GM21529 (cell line): Measurements from ENCODE around the gene TNIK.
"Not testable (repeated sequence)": the region's sequence is repeated elsewhere in the genome, so short reads cannot be mapped to it uniquely, and the experiment has no call there.

Source experiments
- ATAC-seq: cut with Tn5 transposase; IDR thresholded peaks from one replicate; pipeline ENCODE4 v1.9.1; 2021; ENCODE audit not compliant: unreplicated experiment

Gene TNIK

GRCh38 chr3:171149526-171150116 lies 310.6 kb downstream of the TNIK start:
- ATAC-seq, result no peak

GRCh38 chr3:171145798-171146197 lies 314.4 kb downstream of the TNIK start:
- ATAC-seq, result no peak

- ATAC-seq, result no peak
These were observed 317.2 kb downstream of the TNIK start for GRCh38 chr3:171142985-171143384.

- ATAC-seq, result no peak
These were observed 320.0 kb downstream of the TNIK start for GRCh38 chr3:171140246-171140645.

- no peak for ATAC-seq
These were observed 322.2 kb downstream of the TNIK start for GRCh38 chr3:171138027-171138426.

GRCh38 chr3:171135549-171135948 lies 324.7 kb downstream of the TNIK start:
- no peak for ATAC-seq

- no peak for ATAC-seq
These were observed 326.2 kb downstream of the TNIK start for GRCh38 chr3:171133796-171134569.

- ATAC-seq, result no peak
These were observed 326.9 kb downstream of the TNIK start for GRCh38 chr3:171133337-171133736.

- ATAC-seq, result no peak
These were observed 327.3 kb downstream of the TNIK start for GRCh38 chr3:171132873-171133272.

GRCh38 chr3:171129827-171130226 lies 330.4 kb downstream of the TNIK start:
- ATAC-seq, result no peak

GRCh38 chr3:171127611-171128010 lies 332.6 kb downstream of the TNIK start:
- ATAC-seq, result no peak

GRCh38 chr3:171126478-171127209 lies 333.6 kb downstream of the TNIK start:
- ATAC-seq, result no peak

- ATAC-seq, result no peak
These were observed 335.2 kb downstream of the TNIK start for GRCh38 chr3:171125010-171125409.

- no peak for ATAC-seq
These were observed 336.3 kb downstream of the TNIK start for GRCh38 chr3:171123915-171124314.

GRCh38 chr3:171122861-171123260 lies 337.3 kb downstream of the TNIK start:
- no peak for ATAC-seq

GRCh38 chr3:171122240-171122639 lies 338.0 kb downstream of the TNIK start:
- no peak for ATAC-seq

GRCh38 chr3:171121801-171122200 lies 338.4 kb downstream of the TNIK start:
- no peak for ATAC-seq

GRCh38 chr3:171119402-171119801 lies 340.8 kb downstream of the TNIK start:
- ATAC-seq, result not testable (repeated sequence)

GRCh38 chr3:171118993-171119392 lies 341.2 kb downstream of the TNIK start:
- not testable (repeated sequence) for ATAC-seq

- ATAC-seq, result no peak
These were observed 343.3 kb downstream of the TNIK start for GRCh38 chr3:171116824-171117395.

- ATAC-seq, result no peak
These were observed 343.8 kb downstream of the TNIK start for GRCh38 chr3:171116365-171116764.

GRCh38 chr3:171115667-171116066 lies 344.5 kb downstream of the TNIK start:
- no peak for ATAC-seq
